SU-DHL-6 (cell line): ENCODE measurements around the gene GGNBP2.

Source experiments
- CTCF ChIP-seq: fragments of 200-600 bp; sonication (generic); IDR thresholded peaks from one replicate; pipeline ENCODE4 v1.5.1; 2017; ENCODE audit warnings: antibody characterized with exemption, mild to moderate bottlenecking, low read length, moderate library complexity; ENCODE audit not compliant: insufficient read depth, poor library complexity, severe bottlenecking
- EZH2phosphoT487 ChIP-seq: fragments of 200-600 bp; sonication (generic), shearing (Covaris generic); conservative IDR thresholded peaks from 2 replicates; pipeline ENCODE4 v1.6.1; 2018; ENCODE audit warnings: mild to moderate bottlenecking, antibody characterized with exemption, low read length, moderate library complexity, mixed read lengths

DNA sequence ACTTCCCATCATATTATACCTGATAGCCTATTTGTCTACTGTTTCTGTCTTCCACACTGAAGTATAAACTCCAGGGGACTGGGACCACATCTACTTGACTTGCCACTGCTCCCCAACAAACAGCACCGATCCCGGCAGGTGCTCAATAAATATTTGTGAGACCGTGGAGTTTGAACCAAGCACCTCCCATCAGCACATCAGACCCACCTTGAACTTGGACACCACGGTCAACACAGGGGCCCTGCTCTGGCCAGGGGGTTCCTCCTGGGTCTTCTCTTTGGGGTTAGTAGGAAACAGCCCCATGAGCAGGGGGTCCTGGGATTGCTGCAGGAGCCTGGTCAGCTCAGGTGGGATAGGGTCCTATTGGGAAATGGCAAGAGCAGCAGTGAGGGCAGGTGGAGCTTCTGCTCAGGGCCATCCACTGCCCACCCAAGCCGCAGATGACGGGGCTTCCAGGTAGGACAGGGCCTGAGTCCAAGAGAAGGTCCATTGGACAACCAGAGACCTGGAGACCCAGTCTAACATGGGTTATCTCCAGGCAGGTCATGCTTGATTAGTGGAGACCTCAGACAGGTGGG lies 38.4 kb upstream of the GGNBP2 start:
- TF ChIP-seq CTCF = no peak
- TF ChIP-seq EZH2phosphoT487 = no peak
